GM12878 (cell line): Measurements from ENCODE around the gene PPP4R1.

ENCODE experiments used
- EP300 ChIP-seq, 2 experiments: fragments of 150-350 bp in 1 of 2; IDR thresholded peaks; 2 replicates each; pipeline ENCODE4 v1.6.1; 2011 to 2012; ENCODE audit warnings: low read depth in 2 of 2, low read length in 2 of 2, borderline replicate concordance in 1 of 2, improper control_type of control experiment in 1 of 2, inconsistent platforms in 1 of 2; ENCODE audit not compliant: control insufficient read depth in 1 of 2
- POLR2A ChIP-seq: IDR thresholded peaks from 2 replicates; pipeline ENCODE4 v1.6.1; 2011; ENCODE audit warnings: low read depth, mild to moderate bottlenecking, low read length
- RFX5 ChIP-seq: IDR thresholded peaks from 2 replicates; pipeline ENCODE4 v1.6.1; 2011; ENCODE audit warnings: low read depth, low read length, improper control_type of control experiment
- ZNF24 ChIP-seq: fragments of 450-650 bp; IDR thresholded peaks from 2 replicates; pipeline ENCODE4 v1.6.1; 2017; ENCODE audit warnings: antibody characterized with exemption, mild to moderate bottlenecking

DNA sequence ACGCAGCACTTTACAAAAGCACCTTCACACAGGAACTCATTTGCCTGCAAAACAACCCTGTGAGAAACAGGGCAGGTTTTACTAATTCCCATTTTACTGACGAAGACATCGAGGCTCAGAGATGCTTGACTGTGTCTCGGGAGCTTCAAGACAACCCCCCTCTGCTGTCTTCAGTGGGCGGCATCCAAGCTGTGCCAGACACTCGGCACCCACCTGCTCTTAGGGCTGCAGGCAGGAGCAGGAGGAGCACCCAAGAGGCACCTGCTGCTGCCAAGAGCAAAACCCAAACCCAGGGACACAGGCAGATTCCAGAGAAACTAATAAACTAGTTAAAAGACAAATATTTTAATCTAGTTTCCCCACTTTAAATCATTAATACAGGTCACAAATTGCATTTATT lies 67.9 kb downstream of the PPP4R1 start:
- no peak for TF ChIP-seq EP300 (IDR thresholded peaks at IDR 0.05; ENCODE audit: borderline replicate concordance in 1 of 2, control insufficient read depth in 1 of 2, low read depth in 2 of 2, low read length in 2 of 2)
- TF ChIP-seq ZNF24: no peak
- TF ChIP-seq POLR2A: no peak
- TF ChIP-seq RFX5: no peak
